Metanephros (tissue), 1 donor: ENCODE results near the gene TNS4. TPM values are rescaled to one million over a fixed set of nuclear protein-coding genes. Genes with fewer than 3 reads are reported as not detected.

Source experiments
- total RNA-seq: library from RNA; depleted of rRNA; stranded (reverse); fragments of >200 nt; gene quantifications from one replicate; pipeline ENCODE4 v1.2.3, GENCODE V29; 2014

Gene TNS4
- 0.35 TPM for total RNA-seq

DNA sequence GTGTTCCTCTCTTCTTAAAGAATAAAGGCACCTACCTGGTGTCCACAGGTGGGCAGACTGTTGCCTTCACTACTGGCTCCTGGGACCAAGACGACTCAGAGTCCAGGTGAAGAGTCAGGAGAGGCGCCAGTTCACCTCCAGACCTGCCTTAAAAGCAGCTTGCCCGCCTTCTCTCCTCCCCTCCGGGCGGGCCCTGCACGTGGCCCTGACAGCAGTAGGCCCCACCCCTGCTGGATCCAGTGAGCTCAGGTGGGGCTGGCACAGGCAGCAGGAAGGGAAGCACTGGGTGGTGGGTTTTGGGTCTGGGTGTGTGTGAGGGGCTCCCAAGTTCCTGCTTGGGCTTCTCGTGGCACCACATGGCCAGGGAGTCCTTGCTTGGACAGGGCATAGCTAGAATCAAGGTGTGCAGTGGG lies at the start of gene TNS4:
TNS4 (minus strand) TSS at position 125 of the 413 bp plus-strand sequence. CDS start 5,198 bp downstream, outside the sequence.

DNA sequence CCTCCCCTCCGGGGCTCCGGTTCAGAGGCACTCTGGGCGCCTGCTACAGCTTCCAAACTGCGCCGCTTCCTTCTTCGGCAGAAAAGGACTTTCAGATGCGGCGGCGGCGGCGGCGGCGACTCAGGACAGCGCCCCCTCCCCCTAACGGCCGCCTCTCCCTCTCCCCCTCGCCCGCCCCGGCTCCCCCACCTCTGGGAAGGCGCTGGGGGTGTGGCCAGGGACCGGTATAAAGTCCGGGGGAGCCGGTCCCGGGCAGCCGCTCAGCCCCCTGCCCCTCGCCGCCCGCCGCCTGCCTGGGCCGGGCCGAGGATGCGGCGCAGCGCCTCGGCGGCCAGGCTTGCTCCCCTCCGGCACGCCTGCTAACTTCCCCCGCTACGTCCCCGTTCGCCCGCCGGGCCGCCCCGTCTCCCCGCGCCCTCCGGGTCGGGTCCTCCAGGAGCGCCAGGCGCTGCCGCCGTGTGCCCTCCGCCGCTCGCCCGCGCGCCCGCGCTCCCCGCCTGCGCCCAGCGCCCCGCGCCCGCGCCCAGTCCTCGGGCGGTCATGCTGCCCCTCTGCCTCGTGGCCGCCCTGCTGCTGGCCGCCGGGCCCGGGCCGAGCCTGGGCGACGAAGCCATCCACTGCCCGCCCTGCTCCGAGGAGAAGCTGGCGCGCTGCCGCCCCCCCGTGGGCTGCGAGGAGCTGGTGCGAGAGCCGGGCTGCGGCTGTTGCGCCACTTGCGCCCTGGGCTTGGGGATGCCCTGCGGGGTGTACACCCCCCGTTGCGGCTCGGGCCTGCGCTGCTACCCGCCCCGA lies 58.0 kb downstream of the TNS4 start, which contains the start of gene IGFBP4:
IGFBP4 (plus strand) TSS at position 255 of the 792 bp plus-strand sequence; CDS start at position 541, 286 bp downstream.

Other genes with a start within 250 kb of the TNS4 start
- gene CDC6, start 213.7 kb downstream of the TNS4 start, total RNA-seq = 6.0 TPM
- 40.4 TPM for gene RARA, start 192.4 kb downstream of the TNS4 start, total RNA-seq
- gene GJD3, start 136.9 kb downstream of the TNS4 start, total RNA-seq = 0.88 TPM
- gene TOP2A, start 83.7 kb downstream of the TNS4 start, total RNA-seq = 46.1 TPM
- gene IGFBP4, start 58.2 kb downstream of the TNS4 start, total RNA-seq = 198 TPM
- 0.76 TPM for gene CCR7, start 63.8 kb upstream of the TNS4 start, total RNA-seq
- gene SMARCE1, start 146.2 kb upstream of the TNS4 start, total RNA-seq = 103 TPM
- not detected for gene KRT222, start 163.6 kb upstream of the TNS4 start, total RNA-seq
- not detected for gene KRT24, start 202.1 kb upstream of the TNS4 start, total RNA-seq